IPS-18a (cell line): ENCODE data around the gene KL.

Experiments used
- H3K27ac ChIP-seq: one replicate; pipeline ENCODE4 v1.5.1; 2013; ENCODE audit warnings: low read length
- H3K27me3 ChIP-seq: one replicate; pipeline ENCODE4 v1.6.1; 2013; ENCODE audit warnings: mild to moderate bottlenecking, low read length; ENCODE audit not compliant: control insufficient read depth, insufficient read depth
- H3K36me3 ChIP-seq: one replicate; pipeline ENCODE4 v1.6.1; 2013; ENCODE audit warnings: low read depth, low read length; ENCODE audit not compliant: control insufficient read depth
- H3K4me1 ChIP-seq: one replicate; pipeline ENCODE4 v1.6.1; 2013; ENCODE audit warnings: low read depth, low read length; ENCODE audit not compliant: control insufficient read depth
- H3K4me3 ChIP-seq: one replicate; pipeline ENCODE4 v1.5.1; 2013; ENCODE audit warnings: low read length
- H3K9ac ChIP-seq: one replicate; pipeline ENCODE4 v1.6.1; 2013; ENCODE audit warnings: mild to moderate bottlenecking, low read length, moderate library complexity
- H3K9me3 ChIP-seq: one replicate; pipeline ENCODE4 v1.6.1; 2013; ENCODE audit warnings: low read depth, low read length; ENCODE audit not compliant: control insufficient read depth

Gene KL

DNA sequence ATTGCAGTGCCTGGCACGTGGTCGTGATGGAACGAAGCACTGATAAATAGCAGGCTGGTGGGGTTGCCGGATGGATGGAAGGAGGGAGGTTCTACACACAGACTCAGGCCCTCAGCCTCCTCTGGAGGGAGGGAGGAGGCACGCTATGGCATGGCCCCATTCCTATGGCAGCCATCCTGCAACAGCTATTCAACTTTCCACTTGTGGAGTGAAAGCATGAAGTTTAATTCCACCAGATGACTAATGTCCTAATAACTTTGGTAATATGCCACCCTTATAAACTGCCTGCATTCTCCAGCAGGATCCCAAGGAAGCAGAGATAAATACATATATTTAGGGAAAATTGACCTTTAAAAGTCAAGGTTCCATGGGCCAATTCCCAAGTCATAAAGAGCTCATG, 92.4 kb downstream of the KL start:
- Histone ChIP-seq H3K27me3 (no peaks in the 10 kb centered on the region), H3K4me3 (no peak overlapping the region), H3K9ac (no peak overlapping the region), H3K27ac (no peak overlapping the region), H3K4me1 (no peaks in the 10 kb centered on the region), H3K36me3 (no peaks in the 10 kb centered on the region), H3K9me3 (no peaks in the 10 kb centered on the region)

DNA sequence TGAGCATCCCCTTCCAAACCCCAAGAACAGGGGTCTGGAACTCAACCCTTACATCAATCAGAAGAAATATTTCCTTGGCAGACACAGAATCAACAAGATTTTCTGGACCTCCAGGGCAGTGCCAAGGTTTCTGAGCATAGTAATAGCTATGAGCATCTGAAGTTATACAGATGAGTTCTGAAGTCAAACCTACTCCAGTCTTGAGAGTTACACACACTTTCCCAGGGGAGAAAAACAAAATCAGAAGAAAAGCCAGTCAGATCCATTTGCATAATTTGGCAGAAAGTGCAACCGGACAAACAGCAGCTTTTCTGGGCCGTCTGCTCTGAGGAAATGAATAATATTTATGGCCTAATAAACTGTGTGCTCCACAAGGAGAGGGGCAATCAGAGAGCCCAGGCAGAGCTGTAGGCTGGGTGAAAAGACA, 93.1 kb downstream of the KL start:
- Histone ChIP-seq H3K9me3 (no peaks in the 10 kb centered on the region), H3K27ac (no peak overlapping the region), H3K4me3 (no peak overlapping the region), H3K36me3 (no peaks in the 10 kb centered on the region), H3K4me1 (no peaks in the 10 kb centered on the region), H3K27me3 (no peaks in the 10 kb centered on the region), H3K9ac (no peak overlapping the region)

DNA sequence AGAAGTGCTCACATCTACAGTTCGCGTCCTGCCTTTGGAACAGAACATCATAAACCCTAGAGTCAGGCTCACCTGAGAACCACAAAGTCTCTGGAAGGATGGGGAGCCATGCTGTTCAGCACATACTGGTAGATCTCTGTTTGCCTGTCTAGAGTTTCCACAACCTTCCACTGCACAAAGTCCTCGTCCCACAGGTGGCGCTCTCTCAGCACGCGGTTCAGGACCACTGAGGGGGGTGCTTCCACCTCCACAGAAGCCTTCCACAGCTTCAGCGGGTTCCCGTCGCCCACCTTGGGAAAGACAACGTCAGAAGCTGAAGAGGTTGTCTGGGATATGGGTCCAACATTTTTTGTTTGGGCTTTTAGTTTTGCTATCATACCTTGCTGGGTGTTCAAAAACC, 93.6 kb downstream of the KL start:
- no peak overlapping the region for H3K9ac ChIP-seq
- H3K27me3 ChIP-seq: no peaks in the 10 kb centered on the region
- no peaks in the 10 kb centered on the region for H3K4me1 ChIP-seq
- H3K9me3 ChIP-seq: no peaks in the 10 kb centered on the region
- no peak overlapping the region for H3K4me3 ChIP-seq
- no peaks in the 10 kb centered on the region for H3K36me3 ChIP-seq
- no peak overlapping the region for H3K27ac ChIP-seq

DNA sequence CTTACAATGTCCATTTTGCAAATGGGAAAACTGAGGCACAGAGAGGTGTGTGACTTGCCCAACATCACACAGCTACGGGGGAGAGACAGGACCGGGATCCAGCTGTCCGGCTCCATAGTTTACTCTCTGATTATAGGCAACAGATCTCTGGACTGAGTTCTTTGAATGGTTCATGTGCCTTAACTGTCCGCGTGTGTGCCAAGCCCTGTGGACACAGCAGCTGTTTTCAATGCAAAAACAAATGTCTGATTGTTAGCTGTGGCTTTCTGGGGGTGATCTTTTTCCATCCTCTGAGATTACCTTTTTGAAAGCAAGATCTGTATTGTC, 94.1 kb downstream of the KL start:
- Histone ChIP-seq H3K4me3 (no peak overlapping the region), H3K36me3 (no peaks in the 10 kb centered on the region), H3K9me3 (no peaks in the 10 kb centered on the region), H3K4me1 (no peaks in the 10 kb centered on the region), H3K9ac (no peak overlapping the region), H3K27ac (no peak overlapping the region), H3K27me3 (no peaks in the 10 kb centered on the region)

DNA sequence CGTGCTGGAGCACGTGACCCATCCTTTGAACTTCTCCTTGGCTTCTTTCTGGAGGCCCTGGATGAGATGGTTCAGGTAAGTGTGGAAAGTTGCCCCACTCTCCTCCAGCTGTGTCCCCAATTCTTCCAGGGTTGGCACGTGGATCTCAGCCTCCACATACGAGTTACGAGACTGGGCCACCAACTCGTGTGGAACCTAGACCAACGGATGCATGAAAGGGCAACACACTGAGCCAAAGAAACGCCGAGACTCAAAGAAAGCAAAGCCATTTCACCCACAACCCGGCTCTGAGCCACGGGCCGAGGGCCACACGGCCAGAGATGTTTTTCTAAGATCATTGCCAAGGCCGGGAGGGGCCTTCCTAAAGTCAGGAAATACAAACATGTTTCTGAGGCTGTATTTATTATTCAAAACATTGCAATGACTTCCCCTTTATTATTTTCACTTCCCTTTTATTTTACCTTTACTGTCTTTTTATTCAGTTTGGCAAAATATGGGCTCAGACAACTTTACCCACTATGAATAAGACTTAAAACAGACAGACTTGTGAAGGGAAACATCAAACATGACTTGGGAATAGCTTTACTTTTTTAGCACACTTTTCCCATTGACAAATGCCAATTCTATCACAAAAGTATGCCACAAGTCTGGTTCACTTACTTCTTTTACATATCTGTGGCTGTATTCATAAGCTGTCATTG, 94.6 kb downstream of the KL start:
- H3K27ac ChIP-seq: no peak overlapping the region
- no peaks in the 10 kb centered on the region for H3K4me1 ChIP-seq
- no peak overlapping the region for H3K4me3 ChIP-seq
- H3K36me3 ChIP-seq: no peaks in the 10 kb centered on the region
- no peaks in the 10 kb centered on the region for H3K27me3 ChIP-seq
- H3K9me3 ChIP-seq: no peaks in the 10 kb centered on the region
- no peak overlapping the region for H3K9ac ChIP-seq

DNA sequence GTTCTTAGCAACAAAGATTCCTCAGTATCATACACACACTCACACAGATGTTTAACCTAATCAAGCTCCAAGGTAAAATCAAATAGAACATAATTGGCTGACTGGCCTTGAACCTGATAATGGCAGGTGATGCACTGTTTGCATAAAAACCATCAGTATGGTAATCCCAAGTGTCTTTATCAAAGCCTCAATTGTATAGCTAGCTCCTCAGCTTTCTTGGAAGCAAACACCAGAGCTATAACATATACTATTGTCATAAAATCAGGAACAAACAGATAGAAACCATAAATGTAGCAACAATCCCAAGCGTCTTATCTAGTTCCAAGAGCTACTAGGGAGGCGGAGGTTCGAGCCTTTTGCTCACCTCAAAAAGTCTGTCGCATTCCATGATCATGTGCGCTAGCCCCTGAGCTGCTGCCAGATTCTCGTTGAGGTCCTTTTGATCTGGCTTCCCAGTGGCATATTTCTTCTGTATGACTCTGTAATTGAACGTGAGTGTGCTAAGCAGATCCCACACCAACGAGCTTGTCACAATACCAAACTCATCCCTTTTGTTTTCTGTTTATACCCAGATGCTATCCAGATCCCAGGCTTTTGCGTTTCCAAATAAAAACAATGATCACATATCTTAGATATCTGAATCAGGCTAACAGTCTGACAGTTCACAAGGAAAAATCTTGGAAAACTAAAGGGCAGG, 95.3 kb downstream of the KL start:
- Histone ChIP-seq H3K9me3 (no peaks in the 10 kb centered on the region), H3K9ac (no peak overlapping the region), H3K4me1 (no peaks in the 10 kb centered on the region), H3K4me3 (no peak overlapping the region), H3K27me3 (no peaks in the 10 kb centered on the region), H3K36me3 (no peaks in the 10 kb centered on the region), H3K27ac (no peak overlapping the region)

DNA sequence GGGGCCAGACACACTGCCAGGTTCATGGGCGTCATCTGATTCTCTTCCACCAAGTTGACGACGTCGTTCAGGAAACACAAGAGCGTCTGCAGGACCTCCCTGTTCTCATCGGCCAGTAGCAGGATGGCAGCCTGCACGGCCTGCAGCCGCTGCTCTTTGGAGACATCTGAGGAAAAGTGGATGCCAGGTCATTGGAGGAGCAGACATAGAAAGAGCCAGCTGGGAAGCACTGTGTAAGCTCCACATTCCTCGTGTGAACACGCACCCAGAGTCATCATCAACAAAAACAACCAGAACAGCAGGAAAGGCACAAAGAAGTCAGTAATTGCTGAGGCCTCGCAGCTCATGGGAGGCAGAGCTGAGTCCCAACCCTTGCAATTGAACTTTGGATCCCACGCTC, 96.5 kb downstream of the KL start:
- Histone ChIP-seq H3K27me3 (no peaks in the 10 kb centered on the region), H3K9me3 (no peaks in the 10 kb centered on the region), H3K9ac (no peak overlapping the region), H3K36me3 (no peaks in the 10 kb centered on the region), H3K4me1 (no peaks in the 10 kb centered on the region), H3K4me3 (no peak overlapping the region), H3K27ac (no peak overlapping the region)

DNA sequence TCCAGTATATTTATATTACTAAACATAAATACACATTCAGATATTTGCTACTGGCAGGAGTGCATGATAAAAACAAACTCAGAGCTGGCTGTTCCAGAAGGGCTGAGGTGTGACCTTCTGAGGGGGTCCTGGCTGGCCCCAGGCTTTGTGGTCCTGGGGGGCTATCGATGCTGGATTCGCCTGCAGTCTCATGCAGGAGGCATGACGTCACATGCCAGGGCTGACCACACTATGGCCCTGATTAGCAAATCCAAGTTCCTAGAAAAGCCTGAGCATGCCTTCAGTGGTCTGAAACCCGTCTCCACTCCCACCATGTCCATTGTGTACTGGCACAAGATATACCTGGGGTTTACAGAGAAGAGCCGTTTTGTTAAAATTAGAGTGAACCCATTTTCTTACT, 97.9 kb downstream of the KL start:
- H3K9ac ChIP-seq: no peak overlapping the region
- no peaks in the 10 kb centered on the region for H3K27me3 ChIP-seq
- H3K36me3 ChIP-seq: no peaks in the 10 kb centered on the region
- no peak overlapping the region for H3K4me3 ChIP-seq
- H3K9me3 ChIP-seq: no peaks in the 10 kb centered on the region
- H3K4me1 ChIP-seq: no peaks in the 10 kb centered on the region
- no peak overlapping the region for H3K27ac ChIP-seq

DNA sequence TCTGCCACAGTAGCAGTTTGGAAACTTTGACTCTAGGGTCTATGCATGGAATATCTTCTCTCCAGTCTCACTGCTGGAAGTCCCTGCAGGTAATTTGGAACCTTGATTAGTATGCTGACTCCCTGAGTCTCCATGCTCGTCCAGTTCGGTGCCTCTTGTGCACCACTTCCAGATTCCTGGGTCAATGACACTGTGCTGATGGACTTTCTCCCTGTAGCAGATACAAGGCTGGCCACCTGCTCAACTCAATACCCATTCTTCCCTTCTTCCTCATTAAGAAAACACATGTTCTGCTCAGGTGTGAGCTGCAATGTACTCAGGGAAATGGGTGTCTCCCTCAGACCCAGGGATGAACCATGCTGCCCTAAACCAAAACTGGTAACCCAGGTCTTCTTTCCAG, 99.1 kb downstream of the KL start:
- Histone ChIP-seq H3K9me3 (no peaks in the 10 kb centered on the region), H3K4me1 (no peaks in the 10 kb centered on the region), H3K27ac (no peak overlapping the region), H3K9ac (no peak overlapping the region), H3K27me3 (no peaks in the 10 kb centered on the region), H3K36me3 (no peaks in the 10 kb centered on the region), H3K4me3 (no peak overlapping the region)
